ENCODE measurements around the gene JPH4. TPM values are rescaled to one million over a fixed set of nuclear protein-coding genes. Genes with fewer than 3 reads are reported as not detected.

The JPH4 gene
- total RNA-seq, 2 experiments from 2014 or later: not detected

GRCh38 chr14:23540141-23540469, 38.5 kb downstream of the JPH4 start:
- TF ChIP-seq EZH2phosphoT487 (IDR thresholded peaks at IDR 0.05; ENCODE audit: borderline replicate concordance, low read depth, low read length): no peak
- no peak for TF ChIP-seq CTCF (conservative IDR thresholded peaks at IDR 0.05; ENCODE audit: low read length)
- Histone ChIP-seq H2AFZ (ENCODE audit: low read length) (no peak overlapping the region), H3K4me2 (ENCODE audit: low read length) (no peak overlapping the region), H3K79me2 (ENCODE audit: insufficient read depth, low read depth, low read length) (no peaks in the 10 kb centered on the region), H3K9me2 (ENCODE audit: insufficient read depth, low read length) (no peaks in the 10 kb centered on the region), H3K9me3 (ENCODE audit: low read length) (no peaks in the 10 kb centered on the region), H4K20me1 (ENCODE audit: insufficient read depth, low read length) (no peaks in the 10 kb centered on the region), H3K4me3 (ENCODE audit: low read depth, low read length, poor library complexity, severe bottlenecking) (no peak overlapping the region), H3K36me3 (ENCODE audit: insufficient read depth, low read length) (no peaks in the 10 kb centered on the region), H3K4me1 (ENCODE audit: insufficient read depth, low read length, poor library complexity, severe bottlenecking) (no peaks in the 10 kb centered on the region), H3K27ac (ENCODE audit: low read depth, low read length, poor library complexity, severe bottlenecking) (no peak overlapping the region)
- no peak for DNase-seq (ENCODE audit: low spot score)
- BruUV-seq (replicated peaks): no TSS peak
- POLR2A ChIA-PET: no interaction called here
- intact Hi-C loops (cut with micrococcal nuclease; ENCODE audit: unreplicated experiment): no loop called here
- CTCF ChIA-PET (ENCODE audit: unreplicated experiment): no interaction called here

GRCh38 chr14:23539248-23540140, 39.1 kb downstream of the JPH4 start:
- Histone ChIP-seq H3K4me2 (ENCODE audit: low read length) (no peak overlapping the region), H4K20me1 (ENCODE audit: insufficient read depth, low read length) (no peaks in the 10 kb centered on the region), H3K4me1 (ENCODE audit: insufficient read depth, low read length, poor library complexity, severe bottlenecking) (no peaks in the 10 kb centered on the region), H3K9me2 (ENCODE audit: insufficient read depth, low read length) (no peaks in the 10 kb centered on the region), H3K9me3 (ENCODE audit: low read length) (no peaks in the 10 kb centered on the region), H3K79me2 (ENCODE audit: insufficient read depth, low read depth, low read length) (no peaks in the 10 kb centered on the region), H2AFZ (ENCODE audit: low read length) (no peak overlapping the region), H3K36me3 (ENCODE audit: insufficient read depth, low read length) (no peaks in the 10 kb centered on the region), H3K27ac (ENCODE audit: low read depth, low read length, poor library complexity, severe bottlenecking) (no peak overlapping the region), H3K4me3 (ENCODE audit: low read depth, low read length, poor library complexity, severe bottlenecking) (no peak overlapping the region)
- peak; percentile 83 for TF ChIP-seq CTCF (conservative IDR thresholded peaks at IDR 0.05; ENCODE audit: low read length)
- TF ChIP-seq EZH2phosphoT487 (IDR thresholded peaks at IDR 0.05; ENCODE audit: borderline replicate concordance, low read depth, low read length): no peak
- CTCF ChIA-PET (ENCODE audit: unreplicated experiment): no interaction called here
- peak; percentile 58 for DNase-seq (ENCODE audit: low spot score)
- POLR2A ChIA-PET: no interaction called here
- intact Hi-C loops (cut with micrococcal nuclease; ENCODE audit: unreplicated experiment): loop anchor here (1.0 to 2.0 kb wide), 2 partner anchors 57 to 61 kb away; no protein-coding TSS in a partner anchor
- no TSS peak for BruUV-seq (replicated peaks)

GRCh38 chr14:23538785-23539184, 39.8 kb downstream of the JPH4 start:
- no peaks in the 10 kb centered on the region for H3K36me3 ChIP-seq (ENCODE audit: insufficient read depth, low read length)
- no peak overlapping the region for H2AFZ ChIP-seq (ENCODE audit: low read length)
- DNase-seq (ENCODE audit: low spot score): no peak
- H3K4me2 ChIP-seq (ENCODE audit: low read length): no peak overlapping the region
- no peaks in the 10 kb centered on the region for H3K9me3 ChIP-seq (ENCODE audit: low read length)
- no peaks in the 10 kb centered on the region for H4K20me1 ChIP-seq (ENCODE audit: insufficient read depth, low read length)
- intact Hi-C loops (cut with micrococcal nuclease; ENCODE audit: unreplicated experiment): loop anchor here (1.0 to 2.0 kb wide), 2 partner anchors 56 to 60 kb away; no protein-coding TSS in a partner anchor
- ChIA-PET POLR2A (interaction anchor here (0.6 kb wide), 1 partner anchor 71 kb away, joined by 6 read pairs; no protein-coding TSS in a partner anchor), CTCF (ENCODE audit: unreplicated experiment) (no interaction called here)
- no peak overlapping the region for H3K27ac ChIP-seq (ENCODE audit: low read depth, low read length, poor library complexity, severe bottlenecking)
- no TSS peak for BruUV-seq (replicated peaks)
- no peaks in the 10 kb centered on the region for H3K79me2 ChIP-seq (ENCODE audit: insufficient read depth, low read depth, low read length)
- no peak overlapping the region for H3K4me3 ChIP-seq (ENCODE audit: low read depth, low read length, poor library complexity, severe bottlenecking)
- TF ChIP-seq EZH2phosphoT487 (IDR thresholded peaks at IDR 0.05; ENCODE audit: borderline replicate concordance, low read depth, low read length) (no peak), CTCF (conservative IDR thresholded peaks at IDR 0.05; ENCODE audit: low read length) (no peak)
- H3K9me2 ChIP-seq (ENCODE audit: insufficient read depth, low read length): no peaks in the 10 kb centered on the region
- no peaks in the 10 kb centered on the region for H3K4me1 ChIP-seq (ENCODE audit: insufficient read depth, low read length, poor library complexity, severe bottlenecking)

Data from OCI-LY7 (cell line).